SHP77 treated with DMSO at 0.1 percent for 48 hours (cell line): ENCODE measurements around the gene DNAJC5.
A peak's percentile ranks its signal among the peaks of the same experiment; 100 is the strongest.

Source experiments
- DNase-seq: peaks from one replicate; lab custom pipeline; 2025; lab: John Stamatoyannopoulos, UW

DNAJC5 gene

DNA sequence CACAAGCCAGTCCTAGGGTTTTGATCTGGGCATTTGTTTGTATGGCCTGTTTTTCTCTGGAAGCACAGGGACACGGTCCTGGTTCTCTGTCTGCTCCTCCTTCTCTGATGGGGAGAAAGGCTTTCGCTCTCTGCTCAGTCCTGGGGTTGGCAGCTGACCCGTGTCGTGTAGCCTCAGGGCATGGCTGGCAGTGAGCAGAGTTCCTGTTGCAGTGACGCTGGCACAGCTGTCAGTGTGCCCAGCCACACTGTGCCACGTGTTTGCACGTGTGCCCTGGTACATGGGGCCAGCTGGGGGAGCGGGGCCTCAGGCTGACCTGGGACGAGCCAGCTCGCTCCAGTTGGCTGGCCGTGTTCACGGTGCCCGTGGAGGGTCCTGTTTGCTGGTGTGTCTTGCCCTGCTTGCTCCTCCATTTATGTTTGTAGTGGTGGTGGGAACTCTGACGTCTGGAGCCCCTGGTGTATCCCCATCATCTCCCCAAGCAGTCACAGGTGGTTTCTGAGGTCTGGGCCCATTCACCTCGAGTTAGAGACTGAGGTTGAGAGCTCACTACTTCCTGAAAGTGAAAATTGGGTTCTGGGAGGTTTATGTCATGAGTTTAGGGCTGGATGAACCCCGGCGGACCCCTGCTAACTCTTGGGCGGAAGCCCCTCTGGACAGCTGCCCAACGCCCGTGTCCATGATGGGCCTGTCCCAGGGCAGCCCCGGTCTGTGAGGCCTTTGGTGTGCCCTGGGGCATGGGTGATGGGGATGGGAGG lies 10.2 kb upstream of the DNAJC5 start:
- DNase-seq, result no peak

DNA sequence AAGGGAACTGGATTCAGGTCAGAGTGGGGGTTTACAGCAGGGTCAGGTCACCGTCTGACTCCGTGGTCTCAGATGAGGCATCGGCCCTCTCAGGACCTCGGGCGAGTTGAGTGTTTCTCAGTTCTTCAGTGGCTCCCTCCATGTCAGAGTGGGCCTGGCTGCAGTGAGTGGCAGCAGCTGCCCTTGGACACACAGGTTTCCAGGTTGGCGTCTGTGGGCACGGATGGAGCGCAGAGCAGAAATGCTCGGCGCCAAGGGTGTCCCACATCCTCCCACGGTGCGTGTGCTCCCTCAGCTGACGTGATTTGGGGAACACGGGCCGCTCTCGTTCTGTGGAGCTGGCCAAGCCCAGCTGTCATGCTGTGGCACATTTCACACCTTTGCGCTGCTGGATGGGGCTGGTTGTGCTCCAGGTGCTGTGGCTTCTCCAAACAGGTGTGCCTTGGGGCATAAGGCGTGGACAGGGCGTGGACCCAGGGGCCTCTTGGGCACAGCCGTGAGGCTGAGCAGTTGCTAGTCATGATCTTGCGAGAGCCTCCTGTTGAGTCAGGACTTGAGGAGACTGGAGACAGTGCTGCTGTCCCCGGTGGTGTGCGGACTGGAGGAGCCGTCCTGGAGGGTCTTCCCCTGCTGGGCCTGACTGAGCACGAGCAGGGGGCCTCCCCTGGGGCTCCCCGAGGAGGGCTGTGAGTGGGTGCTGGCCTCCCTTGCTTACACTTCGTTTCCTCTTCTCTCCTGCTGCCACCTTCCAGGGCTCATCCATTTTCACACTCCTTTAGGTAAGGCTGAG lies 9.5 kb upstream of the DNAJC5 start:
- DNase-seq, result no peak

DNA sequence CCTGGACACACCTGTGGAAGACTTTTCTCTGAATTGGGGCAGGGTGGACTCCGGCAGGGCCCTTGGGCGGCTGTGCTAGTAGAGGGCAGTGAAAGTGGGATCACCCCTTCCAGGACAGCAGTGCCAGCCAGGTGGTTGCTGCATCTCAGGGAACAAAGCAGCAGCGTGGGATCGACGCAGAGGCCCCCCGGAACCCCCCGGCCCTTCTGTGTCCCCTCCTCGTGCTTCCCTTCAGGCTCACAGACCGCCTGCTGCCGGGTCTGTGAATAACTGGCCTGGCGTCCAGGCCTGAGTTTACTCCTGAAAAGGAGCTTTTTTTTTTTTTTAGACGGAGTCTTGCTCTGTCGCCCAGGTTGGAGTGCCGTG lies 8.9 kb upstream of the DNAJC5 start:
- no peak for DNase-seq

DNA sequence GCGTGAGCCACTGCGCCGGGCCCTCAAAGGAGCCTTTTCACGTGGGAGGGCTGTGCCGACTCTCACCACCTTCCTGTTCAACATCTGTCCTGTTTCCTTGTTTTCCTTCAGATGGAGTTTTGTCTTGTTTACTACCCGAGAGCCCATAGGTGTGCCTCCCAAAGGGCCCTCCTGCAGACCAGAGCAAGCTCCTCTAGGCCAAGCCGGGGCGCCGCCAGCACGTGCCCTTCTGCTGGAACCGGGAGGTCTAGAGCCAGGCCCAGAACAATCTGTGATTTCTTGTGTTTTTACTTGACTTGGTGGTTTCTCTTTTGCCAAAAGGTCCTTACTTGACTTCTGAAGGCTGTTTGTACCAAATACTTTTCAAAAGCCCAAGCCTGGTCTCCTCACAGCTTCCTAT lies 8.0 kb upstream of the DNAJC5 start:
- DNase-seq, result no peak

DNA sequence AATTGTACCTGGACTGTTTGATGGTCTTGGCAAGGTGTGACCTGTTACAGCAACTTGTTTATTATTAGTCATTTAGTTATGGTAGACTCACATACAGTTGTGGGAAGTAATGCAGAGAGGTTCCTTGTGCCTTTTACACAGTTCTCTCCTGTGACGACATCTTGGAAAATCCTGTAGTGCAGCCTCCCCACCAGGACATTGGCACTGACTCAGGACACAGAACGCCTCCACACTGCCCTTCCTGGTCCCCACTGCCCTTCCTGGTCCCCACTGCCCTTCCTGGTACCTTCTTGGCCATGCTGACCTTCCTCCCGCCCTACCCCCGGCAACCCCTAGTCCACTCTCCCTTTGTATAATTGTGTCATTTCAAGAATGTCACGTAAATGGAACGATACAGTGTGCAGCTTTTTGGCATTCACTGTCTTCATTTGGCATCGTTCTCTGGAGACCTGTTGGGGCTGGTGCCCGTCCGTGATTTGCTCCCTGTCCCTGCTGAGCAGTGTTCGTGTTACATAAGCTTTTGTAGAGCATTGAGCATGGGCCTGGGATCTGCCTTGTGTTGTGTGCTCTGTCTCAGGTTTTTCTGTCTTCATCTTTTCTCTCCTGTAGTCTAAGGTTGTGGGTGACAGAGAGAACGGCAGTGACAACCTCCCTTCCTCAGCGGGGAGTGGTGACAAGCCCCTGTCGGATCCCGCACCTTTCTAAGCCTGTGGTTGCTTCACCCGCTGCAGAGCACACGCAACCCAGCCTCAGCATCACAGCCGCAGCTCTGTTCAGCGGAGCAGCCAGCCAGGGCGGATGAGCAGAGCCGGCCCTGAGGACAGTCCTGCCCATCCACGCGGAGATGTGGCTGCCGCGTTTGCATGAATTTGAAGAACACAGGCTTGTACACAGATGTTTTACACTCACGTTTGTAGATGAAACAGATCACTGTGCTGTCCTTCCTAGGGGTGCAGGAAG lies 5.4 kb upstream of the DNAJC5 start:
- DNase-seq, result no peak

DNA sequence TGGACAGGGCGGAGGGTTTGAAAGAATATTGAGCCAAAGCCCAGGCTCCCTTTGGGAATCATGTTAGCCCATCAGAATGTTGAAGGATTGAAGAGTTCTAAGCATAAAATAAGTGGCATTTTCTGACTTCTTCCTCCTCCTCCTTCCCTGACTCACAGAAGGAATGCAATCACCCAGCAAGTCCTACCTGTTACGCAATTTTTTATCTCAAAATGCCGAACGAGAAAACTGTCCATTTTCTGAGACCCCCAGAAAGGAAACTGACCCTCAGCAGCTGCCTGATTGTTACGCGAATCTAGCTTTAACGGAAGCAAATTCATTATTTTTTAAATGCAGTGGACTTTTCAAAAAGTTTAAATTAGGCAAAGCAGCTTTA lies 4.7 kb upstream of the DNAJC5 start:
- DNase-seq, result no peak

DNA sequence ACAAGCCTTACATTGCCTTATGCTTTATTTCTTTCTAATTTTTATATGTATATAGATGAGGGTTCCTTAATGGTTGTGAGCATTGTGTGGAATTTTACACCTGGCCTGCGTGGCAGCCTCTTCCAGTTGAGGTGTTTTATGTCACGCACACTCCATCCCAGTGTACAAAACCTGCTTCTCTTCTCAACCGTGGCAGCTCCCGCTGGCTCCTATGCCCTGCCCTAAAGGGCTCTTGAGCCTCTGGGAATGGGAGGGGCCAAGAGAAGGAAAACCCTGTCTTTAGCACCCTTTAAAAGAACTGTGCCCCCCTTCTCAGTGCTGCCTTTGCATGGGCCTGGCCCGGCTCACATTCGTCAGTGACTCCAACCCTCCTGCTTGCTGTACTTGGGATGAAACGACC lies 4.3 kb upstream of the DNAJC5 start:
- DNase-seq, result no peak

DNA sequence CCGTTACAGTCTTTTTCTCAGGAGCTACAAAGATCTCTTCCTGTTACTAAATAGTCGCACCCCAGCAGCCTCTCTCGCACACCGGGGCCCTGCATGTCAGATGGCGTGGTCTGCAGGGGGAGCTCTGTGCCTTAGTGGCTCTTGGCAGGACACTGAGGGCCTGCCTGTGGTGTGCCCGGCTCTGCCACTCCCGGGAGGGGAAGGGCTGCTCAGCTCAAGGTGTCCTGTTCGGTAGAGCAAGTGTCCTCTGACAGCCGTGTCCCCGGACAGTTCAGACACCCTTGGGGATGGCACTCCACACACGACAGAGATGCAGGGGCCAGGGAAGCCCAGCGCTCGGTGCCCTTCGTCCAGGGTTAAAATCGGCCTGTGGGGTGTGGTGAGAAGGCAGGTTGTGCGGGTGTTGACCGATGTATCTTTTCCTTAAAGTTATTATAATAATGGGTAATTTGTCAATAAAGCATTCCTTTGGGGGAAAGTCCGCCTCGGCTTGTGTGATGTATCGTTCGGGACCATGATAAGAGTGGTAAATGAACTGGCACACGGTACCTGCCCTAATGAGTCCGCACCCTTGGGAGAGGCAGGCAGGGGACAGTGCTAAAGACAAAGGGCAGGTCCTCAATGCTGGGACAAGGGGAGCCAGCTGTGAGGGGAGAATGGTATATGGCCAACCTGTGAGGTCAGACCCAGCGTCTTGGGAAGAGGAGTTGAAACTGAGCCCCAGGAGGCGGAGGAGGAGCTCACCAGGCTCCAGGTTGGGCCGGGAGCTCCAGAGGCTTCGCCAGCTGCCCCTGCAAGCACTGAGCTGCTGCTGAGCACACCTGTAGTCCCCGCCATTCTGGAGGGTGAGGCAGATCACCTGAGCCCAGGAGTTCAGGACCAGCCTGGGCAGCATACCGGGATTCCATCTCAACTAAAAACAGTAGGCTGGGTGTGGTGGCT lies 3.6 kb upstream of the DNAJC5 start:
- DNase-seq, result no peak

DNA sequence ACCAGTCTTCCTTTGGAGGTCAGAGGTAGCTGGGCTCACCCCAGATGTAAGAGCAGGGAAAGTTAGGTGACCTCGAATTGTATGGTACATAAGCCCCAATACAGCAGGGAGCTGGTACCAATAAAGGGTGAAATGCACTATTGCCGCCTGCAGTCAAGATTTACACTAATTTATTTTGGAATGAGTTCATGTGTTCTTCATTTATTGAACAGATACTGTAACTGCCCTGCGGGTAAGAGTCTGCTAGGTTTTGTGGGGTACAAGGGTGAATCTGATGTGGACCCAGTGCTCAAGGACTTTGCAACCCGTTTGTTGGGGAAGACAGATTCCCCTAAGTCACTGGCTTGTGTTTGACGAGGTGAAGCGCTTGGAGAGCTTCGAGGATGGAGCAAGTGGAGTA lies 2.5 kb upstream of the DNAJC5 start:
- DNase-seq, result no peak

DNA sequence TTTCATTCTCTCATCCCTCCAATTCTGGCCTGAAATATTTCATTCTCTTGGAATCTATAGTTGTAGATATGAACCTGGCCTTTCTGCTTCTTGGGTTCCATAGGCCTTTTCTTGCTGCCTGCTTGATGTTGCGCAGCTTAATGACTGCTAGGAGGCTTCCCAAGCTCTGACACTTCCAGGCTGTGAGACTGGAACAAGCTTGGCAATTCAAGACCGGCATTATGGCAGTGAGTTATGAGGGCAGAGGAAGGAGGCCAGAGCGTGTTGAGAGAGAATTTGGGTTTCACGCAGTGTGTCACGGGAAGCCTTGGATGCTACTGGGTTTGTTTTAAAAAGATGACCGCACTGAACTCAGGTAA lies 948 bp upstream of the DNAJC5 start:
- DNase-seq, result no peak

DNA sequence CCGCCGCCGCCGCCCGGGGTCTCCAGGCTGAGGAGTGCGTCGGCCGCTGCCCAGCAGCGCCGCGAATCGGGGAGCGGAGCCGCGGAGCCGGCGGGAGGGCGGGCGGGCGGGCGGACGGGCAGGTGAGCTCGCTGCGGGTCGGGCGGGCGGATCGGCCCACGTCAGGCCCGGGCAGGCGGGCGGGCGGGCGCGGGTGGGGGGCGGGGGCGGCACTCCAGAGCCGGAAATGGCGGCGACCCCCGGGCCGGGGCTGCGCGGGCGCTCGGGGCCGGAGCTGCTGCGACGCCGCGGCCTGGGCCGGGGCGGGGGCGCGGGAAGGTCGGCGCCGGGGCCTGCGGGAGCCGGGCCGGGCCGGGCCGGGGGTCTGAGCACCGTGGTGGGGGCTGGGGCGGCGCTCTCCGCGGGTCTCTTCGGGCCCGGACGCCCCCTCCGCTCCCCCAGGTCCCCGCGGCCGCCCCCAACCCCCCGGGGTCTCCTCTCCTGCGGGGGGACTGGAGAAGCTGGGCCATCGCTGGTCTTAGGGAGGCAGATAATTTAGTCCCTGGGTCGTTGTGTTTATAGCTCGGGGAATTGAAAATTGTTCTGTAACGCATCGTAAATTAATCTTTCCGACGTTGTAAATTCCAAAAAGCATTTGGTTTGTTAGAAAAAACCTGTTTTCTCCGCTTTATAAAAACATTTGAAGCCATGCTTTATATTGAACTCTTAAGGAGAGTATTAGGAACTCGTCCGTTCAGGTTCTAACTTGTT lies 451 bp downstream of the DNAJC5 start:
- no peak for DNase-seq

DNA sequence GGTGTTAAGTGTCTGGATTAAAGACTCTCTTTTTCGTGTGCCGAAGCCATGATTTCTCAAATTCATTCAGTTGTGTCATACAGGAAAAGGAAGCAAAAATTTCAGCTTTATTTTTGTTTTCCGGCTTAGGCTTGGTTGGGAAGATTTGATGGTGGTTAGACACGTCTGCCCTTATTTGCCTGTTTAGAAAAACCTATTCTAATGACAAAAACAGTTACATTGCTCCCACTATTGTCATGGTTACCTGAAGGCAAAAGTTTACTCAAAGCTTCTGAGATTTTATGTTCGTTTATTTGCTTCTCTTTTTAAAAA lies 982 bp downstream of the DNAJC5 start:
- DNase-seq, result no peak

DNA sequence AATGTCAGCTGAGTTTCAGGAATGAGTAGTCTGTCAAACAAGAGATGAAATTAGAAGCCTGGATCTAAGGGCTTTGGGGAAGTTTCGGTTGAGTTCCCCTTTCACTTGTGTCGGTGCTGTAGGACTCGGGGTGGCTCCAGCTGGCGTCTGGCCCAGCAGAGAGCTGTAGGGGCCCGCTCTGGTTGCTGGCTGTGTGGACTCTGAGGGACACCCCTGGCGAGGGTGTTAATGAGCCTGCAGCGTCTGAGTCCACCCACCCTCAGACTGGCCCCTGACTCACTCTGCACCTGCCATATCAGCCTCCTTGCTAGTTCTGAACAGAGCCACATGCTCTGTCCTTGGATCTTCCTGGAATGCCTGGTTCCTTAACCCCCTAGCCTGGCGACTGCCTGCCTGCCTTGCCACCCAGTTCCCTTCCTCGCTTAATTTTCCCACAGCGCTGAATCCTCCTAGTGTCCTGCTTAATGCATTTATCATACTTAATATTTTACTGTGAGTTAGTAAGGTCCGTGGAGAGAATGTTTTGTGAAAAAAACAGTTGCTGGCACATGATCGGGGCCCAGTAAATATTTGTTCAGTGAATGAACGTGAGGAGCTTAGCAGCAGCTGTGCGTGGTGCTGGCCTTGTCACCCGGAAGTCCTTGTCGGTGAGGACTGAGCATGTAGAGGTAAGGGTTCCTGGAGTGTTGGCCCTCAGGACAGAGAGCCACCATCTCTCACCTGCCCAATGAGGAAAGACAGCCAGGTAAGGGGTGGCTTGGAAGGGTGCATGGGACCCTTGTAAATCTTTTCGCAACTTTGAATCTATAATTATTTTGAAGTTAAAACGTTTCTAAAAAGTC lies 1.6 kb downstream of the DNAJC5 start:
- DNase-seq, result peak; percentile 83

DNA sequence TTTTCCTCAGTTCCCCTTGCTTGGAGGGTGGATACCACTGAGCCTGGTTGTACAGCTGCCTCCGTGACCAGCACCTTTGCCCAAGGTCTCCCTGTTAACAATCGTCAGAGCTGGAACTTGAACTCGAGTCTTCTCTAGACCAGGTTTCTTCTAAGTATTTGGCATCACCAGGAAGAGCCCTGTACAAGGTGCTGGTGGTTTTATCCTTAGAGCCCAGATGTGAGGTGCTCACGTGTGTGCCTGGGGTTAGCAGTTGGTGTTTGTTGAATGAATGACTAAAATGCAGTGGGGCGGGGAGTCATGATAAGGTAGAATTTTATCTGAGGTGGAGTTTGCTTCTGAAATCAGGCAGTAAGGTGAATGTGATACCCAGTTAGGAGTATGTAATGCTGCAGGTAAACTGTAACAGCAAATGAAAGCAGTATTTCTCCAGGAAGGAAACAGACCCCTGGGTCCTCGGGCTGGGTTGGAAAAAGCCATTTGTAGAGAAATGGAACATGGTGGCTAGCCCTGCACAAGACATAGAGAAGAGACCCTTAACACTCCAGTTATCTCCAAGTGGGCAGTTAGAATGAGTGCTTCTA lies 3.1 kb downstream of the DNAJC5 start:
- no peak for DNase-seq

DNA sequence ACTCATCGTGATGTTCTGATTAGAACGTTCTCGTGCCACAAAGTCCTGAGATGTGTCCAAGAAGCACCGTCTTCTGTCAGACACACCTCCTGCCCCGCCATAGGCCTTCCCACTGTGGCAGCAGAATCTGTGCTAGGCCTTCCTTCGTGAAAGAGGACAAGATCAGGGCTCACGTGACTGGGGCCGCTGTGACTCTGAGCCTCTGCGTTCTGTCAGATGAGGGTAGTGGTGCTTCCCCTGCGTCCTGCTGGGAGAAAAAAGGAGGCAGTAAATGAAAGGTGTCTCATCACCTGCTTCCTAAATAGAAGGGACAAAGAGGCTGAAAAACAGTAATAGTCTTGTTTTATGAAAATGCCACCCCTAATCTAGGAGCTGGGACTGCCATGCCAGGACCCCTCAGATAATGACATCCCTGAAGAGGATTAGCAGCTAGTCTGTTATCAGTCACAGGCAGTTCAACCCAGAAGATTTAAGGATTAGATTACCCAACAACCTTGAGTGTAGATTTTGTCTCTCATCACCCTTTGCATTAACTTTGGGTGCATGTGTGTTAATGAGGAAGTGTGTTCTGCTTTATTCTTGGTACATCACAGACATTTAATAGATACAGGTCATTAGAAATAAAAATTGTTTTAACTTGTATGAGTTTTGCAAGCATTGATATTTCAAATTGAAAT lies 4.1 kb downstream of the DNAJC5 start:
- no peak for DNase-seq

DNA sequence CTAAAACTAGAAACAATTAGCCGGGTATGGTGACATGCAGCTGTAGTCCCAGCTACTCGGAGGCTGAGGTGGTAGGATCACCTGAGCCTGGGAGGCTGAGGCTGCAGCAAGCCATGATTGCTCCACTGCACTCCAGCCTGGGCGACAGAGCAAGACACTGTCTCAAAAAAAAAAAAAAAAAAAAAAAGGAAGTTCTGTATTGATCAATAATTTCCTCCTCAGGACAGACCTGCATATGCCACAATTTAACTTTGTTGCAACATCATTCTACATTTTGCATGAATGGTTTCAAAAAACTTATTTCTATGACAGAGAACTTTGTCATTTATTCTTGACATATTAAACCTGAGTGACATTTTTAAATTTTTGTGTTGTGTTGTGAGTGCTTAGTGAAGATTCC lies 5.5 kb downstream of the DNAJC5 start:
- no peak for DNase-seq

DNA sequence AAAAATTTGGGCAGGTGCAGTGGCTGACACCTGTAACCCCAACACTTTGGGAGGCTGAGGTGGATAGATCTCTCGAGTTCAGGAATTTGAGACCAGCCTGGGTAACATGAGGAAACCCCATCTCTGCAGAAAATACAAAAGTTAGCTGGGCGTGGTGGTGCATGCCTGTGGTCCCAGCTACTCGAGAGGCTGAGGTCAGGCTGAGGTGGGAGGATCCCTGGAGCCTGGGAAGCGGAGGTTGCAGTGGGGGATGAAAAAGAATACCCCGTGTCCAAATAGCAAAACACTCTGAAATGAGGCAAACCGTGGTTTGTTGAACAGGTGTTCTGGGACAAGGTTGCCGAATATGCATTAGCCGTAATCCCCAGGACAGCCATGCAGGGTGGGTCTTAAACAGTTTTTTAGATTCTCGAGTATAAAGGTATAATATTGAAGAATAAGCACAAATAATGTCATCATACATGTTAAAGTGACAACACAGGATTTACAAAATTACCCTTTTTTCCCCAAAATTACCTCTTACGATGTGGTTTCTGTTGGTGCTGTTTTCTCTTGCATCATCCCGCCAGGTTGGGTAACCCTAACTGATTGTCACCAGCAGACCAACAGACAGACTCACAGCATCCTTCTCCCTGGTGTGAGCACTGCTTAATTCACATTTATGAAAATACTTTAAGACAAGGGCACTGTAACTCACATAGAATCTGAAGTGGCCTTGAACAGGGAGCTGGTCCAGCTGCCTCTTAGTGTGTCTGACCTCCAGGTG lies 9.1 kb downstream of the DNAJC5 start:
- DNase-seq, result no peak

DNA sequence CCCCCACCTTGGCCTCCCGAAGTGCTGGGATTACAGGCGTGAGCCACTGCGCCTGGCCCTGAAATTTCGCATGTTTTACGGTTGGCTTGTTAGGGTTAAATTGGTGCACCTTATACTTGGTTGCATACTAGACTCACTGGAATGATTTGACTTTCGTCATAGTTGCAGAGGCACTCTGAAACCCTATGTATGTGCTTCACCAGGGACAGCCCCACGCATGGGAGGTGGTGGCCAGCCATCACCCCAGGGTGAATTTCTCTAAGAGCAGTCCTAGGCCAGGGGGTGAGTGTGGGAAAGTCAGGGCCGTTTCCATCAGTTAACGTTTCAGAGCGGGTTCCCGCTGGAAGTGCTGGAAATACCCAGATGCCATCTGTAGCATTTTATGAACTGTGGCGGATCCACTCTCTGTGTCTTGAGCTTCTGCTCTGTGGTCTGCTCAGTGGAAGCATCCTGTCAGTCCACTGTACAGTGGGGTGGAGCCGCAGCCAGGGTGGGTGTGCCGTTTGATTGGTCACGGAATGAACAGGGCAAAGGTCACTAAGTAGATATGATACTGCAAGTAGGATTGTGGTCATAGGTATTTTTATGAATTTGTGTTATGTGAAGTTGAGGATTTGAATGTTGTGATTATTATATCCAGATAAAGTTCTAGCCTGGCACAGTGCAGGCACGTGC lies 13.2 kb downstream of the DNAJC5 start:
- no peak for DNase-seq
